Adrenal gland (tissue), 5 donors: Measurements from ENCODE around the gene FNDC3B.

ENCODE experiments used
- CTCF ChIP-seq, 6 experiments: fragments of 450-650 bp in 4 of 6; fragments of 200-600 bp in 2 of 6; sonication (generic) in 1 of 6; IDR thresholded peaks; 1 replicate in 5 of 6; 2 replicates in 1 of 6; pipeline versions ENCODE4 v1.5.1 to v1.8.0; 2016 to 2021; ENCODE audit warnings: antibody characterized with exemption in 6 of 6, mild to moderate bottlenecking in 2 of 6, moderate library complexity in 1 of 6
- POLR2A ChIP-seq, 2 donors: fragments of 450-650 bp; IDR thresholded peaks; one replicate each; pipeline ENCODE4 v1.6.1; 2017; ENCODE audit warnings: antibody characterized with exemption in 2 of 2, mild to moderate bottlenecking in 2 of 2, moderate library complexity in 1 of 2
- donor health status: DM: no; HTN: no; CAD: no.

- no peak for TF ChIP-seq CTCF (IDR thresholded peaks at IDR 0.05)
- no peak for TF ChIP-seq POLR2A (IDR thresholded peaks at IDR 0.05)
These were observed 173.8 kb downstream of the FNDC3B start for GRCh38 chr3:172213200-172213599.
